ENCODE results near the gene C1GALT1. TPM values are rescaled to one million over a fixed set of nuclear protein-coding genes. Genes with fewer than 3 reads are reported as not detected.
A peak's percentile ranks its signal among the peaks of the same experiment; 100 is the strongest.

C1GALT1 gene
- total RNA-seq, 1 experiment from 2014 or later: 54.2 TPM

- Histone ChIP-seq H4K20me1 (ENCODE audit: insufficient read depth) (no peaks in the 10 kb centered on the region), H3K36me3 (ENCODE audit: low read depth) (no peaks in the 10 kb centered on the region), H3K9me3 (ENCODE audit: insufficient read depth, low read depth) (no peaks in the 10 kb centered on the region), H3K27ac (no peak overlapping the region), H3F3A (ENCODE audit: insufficient read depth, low read depth) (no peaks in the 10 kb centered on the region), H3K4me3 (no peak overlapping the region), H3K79me2 (ENCODE audit: low read depth) (no peaks in the 10 kb centered on the region), H2AFZ (no peak overlapping the region), H3K4me1 (replicated peaks; ENCODE audit: insufficient read depth) (no peaks in the 10 kb centered on the region), H3K27me3 (ENCODE audit: insufficient read depth, low read depth) (no peaks in the 10 kb centered on the region), H3K9me2 (ENCODE audit: insufficient read depth) (no peaks in the 10 kb centered on the region), H3K4me2 (no peak overlapping the region)
- CTCF ChIA-PET: no interaction called here
- no peak for TF ChIP-seq EZH2 (IDR thresholded peaks at IDR 0.05; ENCODE audit: low read depth)
- no peak for TF ChIP-seq CTCF (conservative IDR thresholded peaks at IDR 0.05)
- intact Hi-C loops (cut with micrococcal nuclease; ENCODE audit: unreplicated experiment): loop anchor here (5.0 kb wide), 1 partner anchor 50 kb away; no protein-coding TSS in a partner anchor
- peak in 1 of 2 experiments; percentile 16 for DNase-seq
- POLR2A ChIA-PET (ENCODE audit: unreplicated experiment): no interaction called here
- BruUV-seq (replicated peaks): no TSS peak
These were observed 25.0 kb upstream of the C1GALT1 start for GRCh38 chr7:7157177-7157886.

GRCh38 chr7:7157887-7158271 lies 24.5 kb upstream of the C1GALT1 start:
- H3K4me3 ChIP-seq: no peak overlapping the region
- no peak overlapping the region for H3K27ac ChIP-seq
- no TSS peak for BruUV-seq (replicated peaks)
- H3K9me3 ChIP-seq (ENCODE audit: insufficient read depth, low read depth): no peaks in the 10 kb centered on the region
- no peaks in the 10 kb centered on the region for H3K27me3 ChIP-seq (ENCODE audit: insufficient read depth, low read depth)
- CTCF ChIA-PET: no interaction called here
- H3K79me2 ChIP-seq (ENCODE audit: low read depth): no peaks in the 10 kb centered on the region
- H3K36me3 ChIP-seq (ENCODE audit: low read depth): no peaks in the 10 kb centered on the region
- POLR2A ChIA-PET (ENCODE audit: unreplicated experiment): no interaction called here
- DNase-seq: peak in 1 of 2 experiments; percentile 41
- intact Hi-C loops (cut with micrococcal nuclease; ENCODE audit: unreplicated experiment): loop anchor here (5.0 kb wide), 1 partner anchor 51 kb away; no protein-coding TSS in a partner anchor
- H2AFZ ChIP-seq: no peak overlapping the region
- no peaks in the 10 kb centered on the region for H3K9me2 ChIP-seq (ENCODE audit: insufficient read depth)
- H3K4me2 ChIP-seq: no peak overlapping the region
- no peak for TF ChIP-seq EZH2 (IDR thresholded peaks at IDR 0.05; ENCODE audit: low read depth)
- no peak for TF ChIP-seq CTCF (conservative IDR thresholded peaks at IDR 0.05)
- H4K20me1 ChIP-seq (ENCODE audit: insufficient read depth): no peaks in the 10 kb centered on the region
- H3K4me1 ChIP-seq (replicated peaks; ENCODE audit: insufficient read depth): no peaks in the 10 kb centered on the region
- H3F3A ChIP-seq (ENCODE audit: insufficient read depth, low read depth): no peaks in the 10 kb centered on the region

GRCh38 chr7:7159063-7159658 lies 23.2 kb upstream of the C1GALT1 start:
- no peak for DNase-seq
- no peak for TF ChIP-seq EZH2 (IDR thresholded peaks at IDR 0.05; ENCODE audit: low read depth)
- no peak for TF ChIP-seq CTCF (conservative IDR thresholded peaks at IDR 0.05)
- Histone ChIP-seq H2AFZ (no peak overlapping the region), H3K4me3 (no peak overlapping the region), H3K9me2 (ENCODE audit: insufficient read depth) (no peaks in the 10 kb centered on the region), H3F3A (ENCODE audit: insufficient read depth, low read depth) (no peaks in the 10 kb centered on the region), H3K9me3 (ENCODE audit: insufficient read depth, low read depth) (no peaks in the 10 kb centered on the region), H3K27ac (no peak overlapping the region), H4K20me1 (ENCODE audit: insufficient read depth) (no peaks in the 10 kb centered on the region), H3K4me2 (no peak overlapping the region), H3K4me1 (replicated peaks; ENCODE audit: insufficient read depth) (no peaks in the 10 kb centered on the region), H3K36me3 (ENCODE audit: low read depth) (no peaks in the 10 kb centered on the region), H3K79me2 (ENCODE audit: low read depth) (no peaks in the 10 kb centered on the region), H3K27me3 (ENCODE audit: insufficient read depth, low read depth) (no peaks in the 10 kb centered on the region)
- ChIA-PET POLR2A (ENCODE audit: unreplicated experiment) (no interaction called here), CTCF (no interaction called here)
- intact Hi-C loops (cut with micrococcal nuclease; ENCODE audit: unreplicated experiment): loop anchor here (5.0 kb wide), 1 partner anchor 52 kb away; no protein-coding TSS in a partner anchor
- no TSS peak for BruUV-seq (replicated peaks)
